ENCODE measurements around the gene MN1.
A peak's percentile ranks its signal among the peaks of the same experiment; 100 is the strongest.
"Not testable (repeated sequence)": the region's sequence is repeated elsewhere in the genome, so short reads cannot be mapped to it uniquely, and the experiment has no call there.

MN1 gene

GRCh38 chr22:27748751-27749191 lies 52.8 kb downstream of the MN1 start:
- peak overlapping the region; percentile 12 for H3K27ac ChIP-seq
- H3K36me3 ChIP-seq (replicated peaks) = peaks cover 4% of the 10 kb centered on the region
- no peak for TF ChIP-seq CTCF (IDR thresholded peaks at IDR 0.05; ENCODE audit: low read depth, low read length, missing control alignments)
- no peak overlapping the region for H3K4me3 ChIP-seq (ENCODE audit: low read depth, low read length)
- in situ Hi-C loops (cut with HindIII; ENCODE audit: low pct_ligation_motif_present, low sequenced_read_pairs) = no loop called here
- H3K27me3 ChIP-seq (replicated peaks) = no peaks in the 10 kb centered on the region
- peak; percentile 14 for DNase-seq

GRCh38 chr22:27748349-27748748 lies 53.2 kb downstream of the MN1 start:
- no peak for TF ChIP-seq CTCF (IDR thresholded peaks at IDR 0.05; ENCODE audit: low read depth, low read length, missing control alignments)
- in situ Hi-C loops (cut with HindIII; ENCODE audit: low pct_ligation_motif_present, low sequenced_read_pairs) = no loop called here
- H3K36me3 ChIP-seq (replicated peaks) = peaks cover 4% of the 10 kb centered on the region
- no peak overlapping the region for H3K27ac ChIP-seq
- H3K4me3 ChIP-seq (ENCODE audit: low read depth, low read length) = no peak overlapping the region
- no peaks in the 10 kb centered on the region for H3K27me3 ChIP-seq (replicated peaks)
- DNase-seq = no peak

GRCh38 chr22:27747396-27748221 lies 53.9 kb downstream of the MN1 start:
- TF ChIP-seq CTCF (IDR thresholded peaks at IDR 0.05; ENCODE audit: low read depth, low read length, missing control alignments) = peak; percentile 65
- H3K27me3 ChIP-seq (replicated peaks) = no peaks in the 10 kb centered on the region
- no peak for DNase-seq
- H3K36me3 ChIP-seq (replicated peaks) = peaks cover 4% of the 10 kb centered on the region
- H3K4me3 ChIP-seq (ENCODE audit: low read depth, low read length) = no peak overlapping the region
- in situ Hi-C loops (cut with HindIII; ENCODE audit: low pct_ligation_motif_present, low sequenced_read_pairs) = no loop called here
- no peak overlapping the region for H3K27ac ChIP-seq

- TF ChIP-seq CTCF (IDR thresholded peaks at IDR 0.05; ENCODE audit: low read depth, low read length, missing control alignments) = no peak
- H3K27ac ChIP-seq = no peak overlapping the region
- H3K27me3 ChIP-seq (replicated peaks) = no peaks in the 10 kb centered on the region
- no peak for DNase-seq
- H3K36me3 ChIP-seq (replicated peaks) = peaks cover 4% of the 10 kb centered on the region
- H3K4me3 ChIP-seq (ENCODE audit: low read depth, low read length) = no peak overlapping the region
- in situ Hi-C loops (cut with HindIII; ENCODE audit: low pct_ligation_motif_present, low sequenced_read_pairs) = no loop called here
Observed at GRCh38 chr22:27746918-27747317, 54.6 kb downstream of the MN1 start.

GRCh38 chr22:27745809-27746208 lies 55.7 kb downstream of the MN1 start:
- H3K27ac ChIP-seq = no peak overlapping the region
- DNase-seq = no peak
- no peak overlapping the region for H3K4me3 ChIP-seq (ENCODE audit: low read depth, low read length)
- no peak for TF ChIP-seq CTCF (IDR thresholded peaks at IDR 0.05; ENCODE audit: low read depth, low read length, missing control alignments)
- H3K27me3 ChIP-seq (replicated peaks) = no peaks in the 10 kb centered on the region
- H3K36me3 ChIP-seq (replicated peaks) = peaks cover 4% of the 10 kb centered on the region
- in situ Hi-C loops (cut with HindIII; ENCODE audit: low pct_ligation_motif_present, low sequenced_read_pairs) = no loop called here

- Histone ChIP-seq H3K27me3 (replicated peaks) (no peaks in the 10 kb centered on the region), H3K27ac (no peak overlapping the region), H3K36me3 (replicated peaks) (peaks cover 4% of the 10 kb centered on the region), H3K4me3 (ENCODE audit: low read depth, low read length) (no peak overlapping the region)
- in situ Hi-C loops (cut with HindIII; ENCODE audit: low pct_ligation_motif_present, low sequenced_read_pairs) = no loop called here
- no peak for TF ChIP-seq CTCF (IDR thresholded peaks at IDR 0.05; ENCODE audit: low read depth, low read length, missing control alignments)
- no peak for DNase-seq
Observed at GRCh38 chr22:27745154-27745553, 56.4 kb downstream of the MN1 start.

GRCh38 chr22:27744078-27744477 lies 57.5 kb downstream of the MN1 start:
- H3K36me3 ChIP-seq (replicated peaks); H3K27me3 ChIP-seq (replicated peaks); H3K27ac ChIP-seq; H3K4me3 ChIP-seq (ENCODE audit: low read depth, low read length); DNase-seq; in situ Hi-C loops (cut with HindIII; ENCODE audit: low pct_ligation_motif_present, low sequenced_read_pairs): not testable (repeated sequence)
